ENCODE measurements around the gene HBS1L.

Gene HBS1L

DNA sequence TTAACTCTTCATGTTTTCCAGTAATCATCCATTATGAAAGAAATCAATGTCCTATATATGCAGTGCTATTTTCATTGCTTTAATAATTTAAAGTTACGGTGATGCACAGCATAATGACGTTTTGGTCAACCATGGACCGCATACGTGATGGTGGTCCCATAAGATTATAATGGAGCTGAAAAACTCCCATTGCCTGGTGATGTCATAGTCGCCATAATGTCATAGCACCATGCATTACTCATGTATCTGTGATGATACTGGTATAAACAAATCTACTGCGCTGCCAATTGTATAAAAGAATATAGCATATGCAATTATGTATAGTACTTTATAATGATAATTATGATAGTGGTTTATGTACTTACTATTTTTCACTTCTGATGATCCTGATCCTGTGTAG is 62.5 kb downstream of the HBS1L start:
- DNase-seq (ENCODE audit: low read depth) = no peak
- no peak for TF ChIP-seq CTCF (IDR thresholded peaks at IDR 0.05; ENCODE audit: control insufficient read depth, extremely low read depth, insufficient read depth)
- H3K4me3 ChIP-seq (ENCODE audit: low read depth, low read length) = no peak overlapping the region

- H3K4me3 ChIP-seq (ENCODE audit: low read depth, low read length) = no peak overlapping the region
- DNase-seq (ENCODE audit: low read depth) = no peak
- TF ChIP-seq CTCF (IDR thresholded peaks at IDR 0.05; ENCODE audit: control insufficient read depth, extremely low read depth, insufficient read depth) = no peak
These were observed 64.4 kb downstream of the HBS1L start for GRCh38 chr6:134990262-134990661.

DNA sequence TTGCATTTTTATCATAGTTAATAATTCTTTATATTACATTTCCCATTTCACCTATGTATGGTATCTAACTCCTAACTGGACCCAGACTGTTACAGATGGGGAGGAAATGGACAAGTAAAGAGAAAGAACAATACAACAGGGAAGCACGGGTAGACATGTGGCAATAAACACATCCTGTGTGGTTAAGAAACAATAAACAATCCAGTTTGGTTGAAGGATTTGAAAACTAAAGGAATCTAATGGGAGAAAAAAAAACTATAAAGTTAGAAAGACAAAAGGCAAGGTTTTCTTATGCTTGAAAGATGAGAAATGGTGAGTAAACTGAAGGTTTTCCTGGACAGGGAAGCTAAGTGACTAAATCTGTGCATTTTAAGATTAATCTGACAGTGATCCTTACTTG is 69.8 kb downstream of the HBS1L start:
- no peak for TF ChIP-seq CTCF (IDR thresholded peaks at IDR 0.05; ENCODE audit: control insufficient read depth, extremely low read depth, insufficient read depth)
- no peak for DNase-seq (ENCODE audit: low read depth)
- H3K4me3 ChIP-seq (ENCODE audit: low read depth, low read length) = no peak overlapping the region

- peak; percentile 27 for DNase-seq (ENCODE audit: low read depth)
- H3K4me3 ChIP-seq (ENCODE audit: low read depth, low read length) = no peak overlapping the region
- TF ChIP-seq CTCF (IDR thresholded peaks at IDR 0.05; ENCODE audit: control insufficient read depth, extremely low read depth, insufficient read depth) = no peak
These were observed 70.8 kb downstream of the HBS1L start for GRCh38 chr6:134983823-134984222.

- no peak for DNase-seq (ENCODE audit: low read depth)
- H3K4me3 ChIP-seq (ENCODE audit: low read depth, low read length) = no peak overlapping the region
- TF ChIP-seq CTCF (IDR thresholded peaks at IDR 0.05; ENCODE audit: control insufficient read depth, extremely low read depth, insufficient read depth) = no peak
These were observed 72.5 kb downstream of the HBS1L start for GRCh38 chr6:134982161-134982560.

- H3K4me3 ChIP-seq (ENCODE audit: low read depth, low read length) = no peak overlapping the region
- no peak for DNase-seq (ENCODE audit: low read depth)
- TF ChIP-seq CTCF (IDR thresholded peaks at IDR 0.05; ENCODE audit: control insufficient read depth, extremely low read depth, insufficient read depth) = no peak
These were observed 73.8 kb downstream of the HBS1L start for GRCh38 chr6:134980846-134981245.

- H3K4me3 ChIP-seq (ENCODE audit: low read depth, low read length) = no peak overlapping the region
- no peak for TF ChIP-seq CTCF (IDR thresholded peaks at IDR 0.05; ENCODE audit: control insufficient read depth, extremely low read depth, insufficient read depth)
- no peak for DNase-seq (ENCODE audit: low read depth)
These were observed 75.5 kb downstream of the HBS1L start for GRCh38 chr6:134979142-134979541.

All from LNCaP clone FGC (cell line).